HG03139 (cell line): ENCODE results near the gene MTA2.
A peak's percentile ranks its signal among the peaks of the same experiment; 100 is the strongest.
"Not testable (repeated sequence)": the region's sequence is repeated elsewhere in the genome, so short reads cannot be mapped to it uniquely, and the experiment has no call there.

Source experiments
- ATAC-seq: cut with Tn5 transposase; IDR thresholded peaks from one replicate; pipeline ENCODE4 v1.9.1; 2021; ENCODE audit not compliant: unreplicated experiment

Gene MTA2

DNA sequence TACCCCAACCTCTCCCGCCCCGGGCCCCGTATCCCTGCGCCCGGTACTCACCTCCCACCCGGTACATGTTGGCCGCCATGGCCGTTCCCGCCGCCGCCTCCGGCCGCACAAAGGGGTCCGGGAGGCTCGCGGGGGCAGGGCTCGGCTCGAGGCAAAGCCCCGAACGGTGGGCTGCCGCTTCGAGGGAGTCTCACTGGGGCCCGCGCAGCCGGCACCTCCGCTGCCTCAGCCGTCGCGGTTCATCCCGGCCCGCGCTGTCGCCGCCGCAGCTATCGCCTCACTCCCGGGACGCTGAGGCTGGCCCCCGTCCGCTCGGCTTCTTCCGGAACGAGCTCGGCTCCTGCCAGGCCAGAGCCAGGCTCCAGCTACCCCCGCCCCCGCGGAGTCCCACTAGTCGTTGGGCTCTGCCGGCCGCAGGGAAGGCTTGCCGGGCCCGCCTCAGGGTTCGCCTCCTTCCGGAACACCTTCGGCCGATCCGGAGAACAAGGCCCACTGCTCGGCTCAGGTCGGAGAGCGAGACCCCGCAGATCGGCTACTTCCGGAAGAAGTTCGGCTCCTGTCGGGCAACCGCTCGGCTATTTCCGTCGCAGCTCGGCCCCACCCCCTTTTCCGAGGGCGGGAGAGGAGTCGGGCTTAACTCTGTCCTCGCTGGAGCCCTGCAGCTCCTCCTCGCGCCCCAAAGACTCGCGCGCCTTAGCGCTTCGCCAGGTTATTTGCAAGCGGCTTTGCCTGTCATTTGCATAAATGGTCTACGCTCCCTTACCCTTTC, at the start of gene MTA2:
MTA2 (minus strand) TSS at position 494 of the 769 bp plus-strand sequence; CDS start at position 79, 415 bp downstream.
- peak; percentile 64 for ATAC-seq

GRCh38 chr11:62650283-62650682, 48.6 kb upstream of the MTA2 start:
- ATAC-seq = not testable (repeated sequence)

- no peak for ATAC-seq
Observed at GRCh38 chr11:62649486-62649885, 47.8 kb upstream of the MTA2 start.

GRCh38 chr11:62648967-62649364, 47.3 kb upstream of the MTA2 start:
- no peak for ATAC-seq

- no peak for ATAC-seq
Observed at GRCh38 chr11:62648185-62648966, 46.7 kb upstream of the MTA2 start.

GRCh38 chr11:62647609-62648005, 45.9 kb upstream of the MTA2 start:
- ATAC-seq = no peak

DNA sequence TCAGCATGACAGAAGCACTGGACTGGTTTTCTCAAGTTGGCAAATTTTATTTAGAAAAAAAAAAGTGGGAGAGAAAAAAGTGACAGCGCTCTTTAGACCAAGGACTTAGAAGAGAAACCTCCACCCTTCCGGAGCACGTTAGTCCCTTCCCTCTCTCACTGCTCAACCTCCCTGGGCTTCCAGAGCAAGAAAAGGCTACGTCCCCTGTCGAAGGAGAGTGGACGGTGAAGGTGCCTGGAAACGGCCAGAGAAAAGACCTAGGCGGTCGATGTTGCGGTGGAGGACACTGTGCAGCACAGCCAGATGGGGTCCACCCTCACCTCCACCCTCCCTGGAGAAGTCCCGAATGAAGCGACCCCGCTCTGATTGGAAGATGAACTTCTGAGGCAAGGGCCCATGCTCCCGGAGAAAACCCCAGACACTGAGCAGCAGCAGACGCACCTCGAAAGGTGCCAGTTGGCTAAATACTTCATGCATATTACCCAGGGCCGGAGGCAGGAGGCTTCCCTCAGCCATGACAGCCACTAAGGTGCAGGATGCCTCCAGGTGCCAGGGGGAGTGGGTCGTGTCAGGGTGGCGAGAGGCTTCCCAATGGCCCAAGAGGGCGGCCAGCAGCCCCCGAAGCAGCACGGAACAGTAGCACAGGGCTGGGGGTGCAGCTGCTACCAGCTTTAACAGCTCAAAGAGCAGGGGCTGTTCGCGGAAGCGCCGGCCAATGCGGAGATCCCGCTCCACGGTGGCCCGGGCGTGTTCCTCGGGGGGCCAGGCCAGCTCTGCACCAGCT, 45.4 kb upstream of the MTA2 start:
- ATAC-seq = no peak

DNA sequence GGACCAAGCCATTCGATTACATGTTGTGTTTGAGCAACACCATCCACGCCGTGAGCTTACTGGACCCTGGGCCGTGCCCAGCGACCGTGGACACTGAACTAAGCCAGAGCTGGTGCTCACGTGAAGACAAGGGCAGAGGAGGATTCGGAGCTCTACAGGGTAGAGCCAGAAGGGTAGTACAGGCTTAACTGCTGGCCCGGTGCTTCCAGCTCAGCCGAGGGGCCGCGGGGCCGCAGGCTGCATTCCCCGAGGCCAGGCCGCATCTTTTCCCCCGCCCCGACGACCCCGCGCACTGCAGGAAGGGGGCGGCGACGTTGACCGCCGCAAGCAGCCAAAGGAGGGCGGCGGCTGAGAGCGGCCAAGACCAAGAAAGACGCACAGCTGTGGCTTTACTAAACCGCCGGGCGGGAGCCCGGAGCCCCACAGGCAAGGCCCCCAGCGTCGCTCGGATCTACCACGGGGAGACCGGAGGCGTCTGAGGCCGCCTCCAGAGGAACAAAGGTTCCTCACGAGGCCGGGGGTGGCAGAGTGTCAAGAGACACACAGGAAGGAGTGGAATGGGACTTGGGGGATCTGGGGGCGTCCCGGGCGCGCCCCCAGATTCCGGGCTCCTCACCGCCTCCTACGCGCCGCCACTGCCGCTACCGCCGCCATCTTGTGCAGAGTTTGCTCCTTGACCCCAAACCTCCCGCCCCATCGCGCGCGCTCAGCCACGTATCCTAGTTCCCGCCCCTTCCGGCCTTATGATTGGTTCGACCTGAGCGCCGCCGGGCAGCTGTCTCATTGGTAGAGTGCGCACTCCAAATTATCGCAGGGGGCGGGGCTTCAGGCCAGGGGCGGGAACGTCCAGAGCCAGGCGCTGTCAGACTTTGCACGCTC, 44.5 kb upstream of the MTA2 start, which contains the start of gene GANAB:
GANAB (minus strand) TSS at position 668 of the 879 bp plus-strand sequence; CDS start at position 654, 14 bp downstream.
- ATAC-seq = peak; percentile 93

DNA sequence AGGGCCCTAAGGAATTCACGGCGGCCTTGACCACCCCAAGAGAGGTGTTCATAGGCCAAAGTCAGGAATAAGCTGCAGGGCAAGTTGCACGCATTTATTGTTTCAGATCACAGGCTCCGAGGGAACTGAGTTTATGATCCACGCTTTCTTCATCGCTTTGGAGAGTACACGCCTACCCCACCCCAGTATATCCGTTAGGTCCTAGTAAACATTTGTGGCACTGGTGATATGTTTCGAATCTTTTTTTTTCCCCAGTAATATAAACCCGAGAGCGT, 43.9 kb upstream of the MTA2 start:
- ATAC-seq = no peak

DNA sequence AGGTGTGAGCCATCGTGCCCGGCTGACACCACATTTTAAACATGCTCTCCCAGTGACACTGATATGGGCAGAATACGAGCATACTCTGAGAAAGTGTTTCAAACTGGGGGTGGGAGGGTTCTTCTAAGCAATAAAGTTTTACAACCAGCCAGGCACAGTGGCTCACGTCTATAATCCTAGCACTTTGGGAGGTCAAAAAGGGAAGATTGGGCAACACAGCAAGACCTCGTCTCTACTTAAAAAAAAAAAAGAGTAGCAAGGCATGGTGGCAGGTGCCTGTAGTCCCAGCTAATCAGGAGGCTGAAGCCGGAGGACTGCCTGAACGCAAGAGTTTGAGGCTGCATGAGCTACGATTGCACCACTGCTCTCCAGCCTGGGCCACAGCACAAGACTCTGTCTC, 42.6 kb upstream of the MTA2 start:
- no peak for ATAC-seq

DNA sequence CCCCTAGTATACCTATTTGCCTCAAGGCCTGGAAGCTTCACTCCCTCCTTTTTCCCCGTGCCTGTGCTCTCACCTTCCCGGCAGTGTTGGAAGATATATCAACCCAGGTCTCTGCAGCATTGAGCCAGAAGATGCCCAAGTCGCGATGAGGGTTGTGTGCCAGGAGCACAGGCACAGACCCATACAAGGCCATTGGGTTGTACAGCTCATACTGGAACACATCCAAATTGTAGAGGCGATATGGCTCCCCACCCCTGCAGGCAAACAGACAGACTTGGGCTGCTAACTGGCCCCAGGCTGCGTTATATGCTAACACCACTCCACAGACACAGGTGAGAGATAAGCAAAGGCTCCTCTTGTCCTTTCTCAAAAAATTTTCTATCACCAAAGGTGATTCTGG, 30.8 kb upstream of the MTA2 start:
- no peak for ATAC-seq

GRCh38 chr11:62627713-62628112, 26.0 kb upstream of the MTA2 start:
- ATAC-seq = no peak

DNA sequence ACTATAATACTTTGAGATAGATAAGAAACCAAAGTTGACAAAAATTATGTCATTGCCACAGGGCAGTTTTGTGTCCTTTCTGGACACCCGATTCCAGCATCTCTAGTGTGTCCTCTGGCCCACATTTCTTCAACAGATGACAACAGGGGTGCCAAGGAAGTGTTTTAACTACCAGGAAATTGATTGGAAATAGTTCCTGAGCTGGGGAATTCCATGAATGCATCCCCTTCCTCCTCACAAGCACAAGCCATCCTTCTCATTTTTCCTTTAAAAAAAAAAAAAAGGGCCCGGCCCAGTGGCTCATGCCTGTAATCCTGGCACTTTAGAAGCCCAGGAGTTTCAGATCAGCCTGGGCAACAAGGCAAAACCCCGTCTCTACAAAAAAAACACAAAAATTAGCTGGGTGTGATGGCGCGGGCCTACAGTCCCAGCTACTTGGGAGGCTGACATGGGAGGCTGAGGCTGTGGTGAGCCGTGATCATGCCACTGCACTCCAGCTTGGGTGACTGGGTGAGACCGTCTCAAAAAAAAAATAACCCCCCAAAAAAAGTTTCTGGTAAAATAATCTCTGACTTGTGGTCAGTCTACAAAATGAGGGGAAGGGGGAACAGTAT, 20.9 kb upstream of the MTA2 start:
- no peak for ATAC-seq

GRCh38 chr11:62621567-62622470, 20.2 kb upstream of the MTA2 start, which contains the start of gene B3GAT3:
TSS of gene B3GAT3 (minus strand) at chr11:62621986. CDS start at chr11:62621947, 39 bp downstream.
- peak; percentile 92 for ATAC-seq

DNA sequence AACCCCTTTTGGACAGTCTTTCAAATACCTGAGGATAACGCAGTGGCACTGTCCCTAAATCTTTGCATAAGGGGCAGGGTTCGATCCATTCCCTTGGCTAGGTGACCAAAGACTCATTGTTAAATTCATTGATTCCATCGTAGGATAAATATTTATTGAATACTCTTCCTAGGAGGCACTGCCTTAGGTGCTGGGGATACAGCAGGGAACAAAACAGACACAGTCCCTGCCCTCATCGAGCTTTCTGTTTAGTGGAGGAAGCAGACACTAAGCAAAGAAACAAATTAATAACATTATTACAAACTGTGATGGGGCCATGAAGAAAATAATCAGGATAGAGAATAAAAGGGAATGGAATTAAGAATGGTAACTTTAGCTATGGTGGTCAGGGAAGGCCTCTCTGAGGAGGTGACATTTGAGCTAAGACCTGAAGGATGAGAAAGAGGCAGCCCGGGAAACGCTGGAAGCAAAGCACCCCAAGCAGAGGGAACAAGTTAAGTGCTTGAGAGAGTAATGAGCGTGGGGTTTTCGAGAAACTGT, 19.4 kb upstream of the MTA2 start:
- no peak for ATAC-seq

GRCh38 chr11:62616957-62617356, 15.3 kb upstream of the MTA2 start:
- not testable (repeated sequence) for ATAC-seq

DNA sequence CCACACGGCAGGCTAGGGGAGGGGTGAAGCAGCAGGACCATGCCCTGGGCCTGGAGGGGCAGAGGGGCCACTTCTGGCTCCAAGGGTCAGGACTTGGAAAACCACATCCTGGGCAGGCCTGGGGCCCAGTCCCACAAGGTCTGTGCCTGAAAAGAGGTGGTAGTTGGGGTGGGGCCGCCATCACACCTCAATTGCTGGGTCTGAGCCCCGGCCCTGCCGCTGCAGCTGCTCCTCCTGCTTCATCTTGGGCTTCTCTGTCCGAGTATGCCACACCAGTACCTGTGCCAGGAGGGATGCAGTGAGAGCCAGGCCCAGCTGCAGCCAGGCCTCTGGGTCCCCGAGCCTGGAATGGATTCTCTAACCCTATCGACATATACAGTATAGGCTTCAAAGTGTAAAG, 13.9 kb upstream of the MTA2 start:
- no peak for ATAC-seq

- no peak for ATAC-seq
Observed at GRCh38 chr11:62614275-62614674, 12.6 kb upstream of the MTA2 start.

DNA sequence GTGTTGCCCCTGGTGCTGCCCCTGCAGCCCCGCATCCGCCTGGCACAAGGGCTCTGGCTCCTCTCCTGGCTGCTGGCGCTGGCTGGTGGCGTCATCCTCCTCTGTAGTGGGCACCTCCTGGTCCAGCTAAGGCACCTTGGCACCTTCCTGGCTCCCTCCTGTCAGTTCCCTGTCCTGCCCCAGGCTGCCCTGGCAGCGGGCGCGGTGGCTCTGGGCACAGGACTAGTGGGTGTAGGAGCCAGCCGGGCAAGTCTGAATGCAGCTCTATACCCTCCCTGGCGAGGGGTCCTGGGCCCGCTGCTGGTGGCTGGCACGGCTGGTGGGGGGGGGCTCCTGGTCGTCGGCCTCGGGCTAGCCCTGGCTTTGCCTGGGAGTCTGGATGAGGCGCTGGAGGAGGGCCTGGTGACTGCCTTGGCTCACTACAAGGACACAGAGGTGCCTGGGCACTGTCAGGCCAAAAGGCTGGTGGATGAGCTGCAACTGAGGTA, 11.7 kb upstream of the MTA2 start:
- ATAC-seq = no peak
